ENCODE data around the gene RWDD3.

DNA sequence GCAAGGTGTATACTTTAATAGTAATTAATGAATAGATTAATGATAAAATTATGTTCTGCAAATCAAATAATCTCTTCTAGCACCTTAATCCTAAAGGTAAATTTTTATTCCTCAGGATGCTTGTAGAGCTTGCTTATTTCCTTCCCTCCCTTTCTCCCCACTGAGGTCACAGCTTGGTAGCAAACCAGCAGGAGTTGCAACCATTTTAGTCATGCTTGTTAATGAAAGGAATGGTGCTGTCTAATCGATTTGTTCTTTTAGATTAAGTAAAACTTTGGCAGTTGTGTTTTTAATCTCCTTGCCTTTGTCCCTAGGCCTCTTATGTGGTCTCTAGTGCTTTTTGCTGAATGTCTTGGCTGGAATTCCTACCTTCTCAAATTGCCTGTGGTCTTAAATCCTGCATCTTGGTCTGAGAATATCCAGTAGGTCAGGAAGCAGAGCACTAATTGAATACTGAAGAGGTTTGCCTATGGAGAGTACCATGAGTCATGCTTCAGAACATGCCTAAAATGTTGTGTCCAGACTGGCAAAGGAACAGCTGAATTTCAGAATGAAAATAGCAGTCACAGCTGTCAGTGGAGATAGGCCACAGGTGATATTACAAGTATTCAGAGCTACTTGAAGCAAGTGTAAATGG lies 36.3 kb upstream of the RWDD3 start:
- TF ChIP-seq CTCF (IDR thresholded peaks at IDR 0.05) (no peak), POLR2A (IDR thresholded peaks at IDR 0.05) (no peak)
